Measurements from ENCODE around the gene TMEM54.
"Not testable (repeated sequence)": the region's sequence is repeated elsewhere in the genome, so short reads cannot be mapped to it uniquely, and the experiment has no call there.

The TMEM54 gene

DNA sequence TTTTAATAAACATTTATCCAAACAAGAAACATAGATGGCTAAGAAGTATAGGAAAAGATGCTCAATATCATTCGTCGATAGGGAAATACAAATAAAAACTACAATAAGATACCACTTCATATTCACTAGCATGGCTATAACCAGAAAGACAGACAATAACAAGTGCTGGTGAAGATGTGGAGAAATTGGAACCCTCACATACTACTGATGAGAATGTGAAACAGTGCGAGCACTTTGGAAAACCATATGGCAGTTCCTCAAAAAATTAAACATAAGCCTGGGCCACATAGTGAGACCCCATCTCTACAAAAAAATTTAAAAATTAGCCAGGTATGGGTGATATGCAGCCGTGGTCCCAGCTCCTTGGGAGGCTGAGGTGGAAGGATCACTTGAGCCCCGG lies 9.1 kb upstream of the TMEM54 start:
- no peak for DNase-seq (ENCODE audit: low spot score)
- in situ Hi-C loops (cut with MboI; ENCODE audit: low sequenced_read_pairs, unreplicated experiment) = no loop called here
- TF ChIP-seq, protein P1, sequence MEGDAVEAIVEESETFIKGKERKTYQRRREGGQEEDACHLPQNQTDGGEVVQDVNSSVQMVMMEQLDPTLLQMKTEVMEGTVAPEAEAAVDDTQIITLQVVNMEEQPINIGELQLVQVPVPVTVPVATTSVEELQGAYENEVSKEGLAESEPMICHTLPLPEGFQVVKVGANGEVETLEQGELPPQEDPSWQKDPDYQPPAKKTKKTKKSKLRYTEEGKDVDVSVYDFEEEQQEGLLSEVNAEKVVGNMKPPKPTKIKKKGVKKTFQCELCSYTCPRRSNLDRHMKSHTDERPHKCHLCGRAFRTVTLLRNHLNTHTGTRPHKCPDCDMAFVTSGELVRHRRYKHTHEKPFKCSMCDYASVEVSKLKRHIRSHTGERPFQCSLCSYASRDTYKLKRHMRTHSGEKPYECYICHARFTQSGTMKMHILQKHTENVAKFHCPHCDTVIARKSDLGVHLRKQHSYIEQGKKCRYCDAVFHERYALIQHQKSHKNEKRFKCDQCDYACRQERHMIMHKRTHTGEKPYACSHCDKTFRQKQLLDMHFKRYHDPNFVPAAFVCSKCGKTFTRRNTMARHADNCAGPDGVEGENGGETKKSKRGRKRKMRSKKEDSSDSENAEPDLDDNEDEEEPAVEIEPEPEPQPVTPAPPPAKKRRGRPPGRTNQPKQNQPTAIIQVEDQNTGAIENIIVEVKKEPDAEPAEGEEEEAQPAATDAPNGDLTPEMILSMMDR (IDR thresholded peaks at IDR 0.05; ENCODE audit: borderline replicate concordance, control extremely low read depth, extremely low read depth, insufficient read depth, missing control alignments) = no peak

DNA sequence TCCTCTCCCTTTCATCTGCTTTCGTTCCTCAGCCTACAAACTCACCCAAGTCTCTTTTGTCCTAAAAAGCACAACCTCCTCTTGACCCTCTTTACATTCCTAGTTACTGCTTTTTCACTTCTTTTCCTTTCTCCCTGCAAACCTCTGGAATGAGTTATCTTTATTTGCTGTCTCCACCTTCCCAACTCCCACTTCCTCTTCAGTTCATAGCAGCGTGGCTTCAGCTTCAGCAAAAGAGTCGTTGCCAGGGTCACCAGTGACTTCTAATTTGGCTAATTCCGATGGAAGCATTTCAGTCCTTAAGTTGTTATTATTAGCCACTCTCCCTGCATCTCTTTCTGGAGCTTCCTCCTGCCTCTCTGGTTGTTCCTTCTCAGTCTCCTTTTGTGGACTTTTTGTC lies 6.2 kb upstream of the TMEM54 start:
- TF ChIP-seq, protein P1 (IDR thresholded peaks at IDR 0.05; ENCODE audit: borderline replicate concordance, control extremely low read depth, extremely low read depth, insufficient read depth, missing control alignments) = no peak
- in situ Hi-C loops (cut with MboI; ENCODE audit: low sequenced_read_pairs, unreplicated experiment) = no loop called here
- DNase-seq (ENCODE audit: low spot score) = no peak

DNA sequence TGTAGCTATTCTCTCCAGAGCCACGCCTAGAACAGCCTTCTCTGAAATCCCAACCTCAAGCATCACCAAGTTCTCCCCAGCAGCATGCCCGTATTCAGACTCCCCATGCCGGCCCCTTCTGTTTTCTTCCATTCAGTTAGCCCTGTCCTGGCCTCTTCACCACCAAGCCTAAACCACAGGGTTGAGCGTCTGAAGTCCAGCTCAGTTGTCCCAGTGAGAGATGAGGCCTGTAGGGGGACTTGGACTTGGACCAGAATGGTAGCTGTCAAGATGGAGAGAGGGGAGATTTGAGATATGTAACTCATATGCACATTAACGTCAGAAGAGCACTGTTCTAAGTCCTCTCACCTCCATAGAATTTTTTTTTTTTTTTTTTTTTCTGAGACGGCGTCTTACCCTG lies 5.5 kb upstream of the TMEM54 start:
- in situ Hi-C loops (cut with MboI; ENCODE audit: low sequenced_read_pairs, unreplicated experiment) = no loop called here
- TF ChIP-seq, protein P1 (IDR thresholded peaks at IDR 0.05; ENCODE audit: borderline replicate concordance, control extremely low read depth, extremely low read depth, insufficient read depth, missing control alignments) = no peak
- no peak for DNase-seq (ENCODE audit: low spot score)

DNA sequence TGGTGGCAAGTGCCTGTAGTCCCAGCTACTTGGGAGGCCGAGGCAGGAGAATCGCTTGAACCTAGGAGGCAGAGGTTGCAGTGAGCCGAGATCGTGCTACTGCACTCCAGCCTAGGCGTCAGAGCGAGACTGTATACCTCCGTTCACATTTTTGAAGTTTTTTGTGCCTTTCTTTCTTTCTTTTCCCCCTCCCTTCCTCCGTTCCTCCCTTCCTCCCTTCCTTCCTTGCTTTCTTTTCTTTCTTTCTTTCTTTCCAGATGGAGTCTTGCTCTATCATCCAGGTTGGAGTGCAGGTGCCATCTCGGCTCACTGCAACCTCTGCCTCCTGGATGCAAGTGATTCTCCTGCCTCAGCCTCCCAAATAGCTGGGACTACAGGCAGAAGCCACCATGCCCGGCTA lies 4.4 kb upstream of the TMEM54 start:
- in situ Hi-C loops (cut with MboI; ENCODE audit: low sequenced_read_pairs, unreplicated experiment); DNase-seq (ENCODE audit: low spot score): not testable (repeated sequence)

DNA sequence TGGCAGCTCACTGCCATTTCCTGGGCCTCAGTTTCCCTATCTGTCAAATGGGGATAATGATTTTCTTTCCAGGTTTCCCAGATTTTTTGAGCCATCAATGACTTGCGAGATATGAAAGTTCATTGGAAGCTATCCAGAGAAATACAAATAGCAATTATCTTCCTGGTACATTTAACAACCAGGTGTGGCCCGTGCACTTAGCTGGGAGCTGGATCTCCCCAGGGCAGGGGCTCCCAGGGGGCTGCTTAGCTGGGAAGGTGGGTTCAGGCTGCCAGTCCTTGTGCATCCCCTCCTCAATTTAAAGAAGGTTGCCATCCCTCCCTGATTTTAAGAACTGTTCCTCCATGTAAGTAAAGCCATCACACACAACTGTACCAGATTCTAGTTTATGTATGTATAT lies 3.6 kb upstream of the TMEM54 start:
- TF ChIP-seq, protein P1 (IDR thresholded peaks at IDR 0.05; ENCODE audit: borderline replicate concordance, control extremely low read depth, extremely low read depth, insufficient read depth, missing control alignments) = no peak
- in situ Hi-C loops (cut with MboI; ENCODE audit: low sequenced_read_pairs, unreplicated experiment) = no loop called here
- DNase-seq (ENCODE audit: low spot score) = no peak

DNA sequence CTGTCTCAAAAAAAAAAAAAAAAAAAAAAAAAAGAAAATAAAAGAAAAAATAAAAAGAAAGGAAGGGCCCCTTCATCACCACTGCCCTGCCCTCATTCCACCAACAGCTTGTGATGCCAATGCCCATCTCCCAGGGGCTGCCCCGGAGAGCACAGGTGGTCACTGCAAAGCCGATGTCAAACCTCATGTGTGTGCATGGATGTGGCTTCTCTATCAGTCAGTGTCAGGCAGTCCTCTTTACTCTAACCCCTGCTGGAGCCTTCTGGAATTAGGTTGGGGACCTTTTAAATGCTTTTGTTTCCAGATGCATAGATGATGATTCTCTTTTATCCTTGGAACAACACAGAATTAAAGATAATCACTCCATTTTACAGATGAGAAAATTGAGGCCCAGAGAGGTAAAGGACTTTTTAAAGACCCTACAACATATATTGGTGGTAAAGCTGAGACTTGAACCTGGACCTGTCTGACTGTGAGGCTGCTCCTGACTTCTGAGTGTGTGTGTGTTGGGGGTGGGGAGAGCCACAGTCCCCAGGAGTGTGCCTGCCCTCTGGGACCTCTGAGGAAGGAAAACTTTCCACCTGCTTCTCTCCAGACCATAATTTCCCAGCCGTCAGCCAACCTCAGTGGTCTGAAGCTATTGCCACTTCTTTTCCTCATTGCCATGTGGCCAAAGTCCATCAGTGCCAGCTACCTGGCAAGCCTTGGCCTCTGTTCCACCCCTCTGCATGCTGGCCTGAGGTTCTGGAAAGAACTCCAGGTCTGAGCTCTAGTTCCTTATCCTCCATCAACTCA lies 3.0 kb upstream of the TMEM54 start:
- DNase-seq (ENCODE audit: low spot score) = no peak
- in situ Hi-C loops (cut with MboI; ENCODE audit: low sequenced_read_pairs, unreplicated experiment) = no loop called here
- TF ChIP-seq, protein P1 (IDR thresholded peaks at IDR 0.05; ENCODE audit: borderline replicate concordance, control extremely low read depth, extremely low read depth, insufficient read depth, missing control alignments) = no peak

DNA sequence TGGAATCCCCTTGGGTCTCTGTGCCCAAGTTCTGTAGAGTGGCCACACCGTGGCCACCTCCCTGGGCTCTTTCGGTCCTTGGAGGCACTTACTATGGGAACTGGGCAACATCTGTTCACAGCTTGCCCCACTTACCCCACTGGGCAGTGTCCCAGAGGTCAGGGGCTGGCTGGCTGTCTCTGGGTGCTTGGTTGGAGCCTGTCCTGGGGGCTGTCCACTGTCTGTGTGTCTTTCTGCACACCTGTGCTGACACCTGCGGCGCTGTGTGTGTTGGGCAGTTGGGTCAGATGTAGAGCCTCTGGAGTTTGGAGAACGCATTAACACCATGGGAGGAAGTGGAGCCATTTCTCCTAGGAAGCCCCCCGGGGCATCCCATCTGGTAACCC lies 1.3 kb upstream of the TMEM54 start:
- TF ChIP-seq, protein P1 (IDR thresholded peaks at IDR 0.05; ENCODE audit: borderline replicate concordance, control extremely low read depth, extremely low read depth, insufficient read depth, missing control alignments) = no peak
- no peak for DNase-seq (ENCODE audit: low spot score)
- in situ Hi-C loops (cut with MboI; ENCODE audit: low sequenced_read_pairs, unreplicated experiment) = no loop called here
